Measurements from ENCODE around the gene MRC2.
"Not testable (repeated sequence)": the region's sequence is repeated elsewhere in the genome, so short reads cannot be mapped to it uniquely, and the experiment has no call there.

Gene MRC2

GRCh38 chr17:62696726-62697490 is 69.4 kb downstream of the MRC2 start:
- DNase-seq (ENCODE audit: low read depth in 4 of 4, low spot score in 1 of 4), result no peak

DNA sequence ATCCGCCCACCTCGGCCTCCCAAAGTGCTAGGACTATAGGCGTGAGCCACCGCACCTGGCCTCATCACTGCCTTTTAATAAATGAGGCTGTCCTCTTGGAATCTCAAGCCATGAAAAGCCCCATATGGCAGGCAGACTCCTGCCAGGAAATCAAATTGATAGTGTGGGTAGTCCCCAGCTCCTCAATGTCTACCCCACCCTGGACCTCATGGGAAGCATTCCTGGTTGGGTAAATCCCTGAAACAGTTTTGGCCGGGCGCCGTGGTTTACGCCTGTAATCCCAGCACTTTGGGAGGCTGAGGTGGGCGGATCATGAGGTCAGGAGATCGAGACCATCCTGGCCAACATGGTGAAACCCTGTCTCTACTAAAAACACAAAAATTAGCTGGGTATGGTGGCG is 71.0 kb downstream of the MRC2 start:
- DNase-seq (ENCODE audit: low read depth in 4 of 4, low spot score in 1 of 4), result not testable (repeated sequence)

GRCh38 chr17:62700964-62701705 is 73.7 kb downstream of the MRC2 start:
- no peak for DNase-seq (ENCODE audit: low read depth in 4 of 4, low spot score in 1 of 4)

- DNase-seq (ENCODE audit: low read depth in 4 of 4, low spot score in 1 of 4), result no peak
Observed at GRCh38 chr17:62701706-62702085, 74.2 kb downstream of the MRC2 start.

GRCh38 chr17:62702746-62703260 is 75.3 kb downstream of the MRC2 start:
- DNase-seq (ENCODE audit: low read depth in 4 of 4, low spot score in 1 of 4), result no peak

DNA sequence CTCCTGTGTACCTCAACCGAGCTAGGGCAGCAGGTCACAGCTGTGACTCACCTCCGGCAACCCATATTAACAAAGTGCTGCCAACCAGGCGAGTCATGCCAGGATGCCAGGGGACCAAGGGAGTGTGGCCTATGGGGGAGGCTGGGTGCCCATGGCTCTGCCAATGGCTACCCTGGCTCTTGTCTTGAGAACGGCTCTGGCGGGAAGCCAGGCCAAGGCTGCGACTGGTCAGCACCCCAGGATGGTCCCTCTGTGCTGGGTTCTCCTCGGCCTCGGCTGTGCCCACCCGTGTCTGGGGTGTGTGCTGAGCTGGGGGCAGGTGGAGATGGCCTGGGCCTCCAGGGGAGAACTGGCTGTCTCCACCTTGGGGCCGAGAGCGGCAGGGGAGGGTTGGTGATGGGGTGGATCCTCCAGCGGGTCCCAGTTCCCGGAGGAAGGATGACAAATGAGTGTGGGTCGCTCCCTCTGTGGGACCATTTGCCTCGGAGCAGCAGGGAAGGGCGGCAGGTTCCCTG is 75.8 kb downstream of the MRC2 start:
- no peak for DNase-seq (ENCODE audit: low read depth in 4 of 4, low spot score in 1 of 4)

- peak; percentile 40 to 55 (median 53) for DNase-seq (ENCODE audit: low read depth in 4 of 4, low spot score in 1 of 4)
Observed at GRCh38 chr17:62703776-62704380, 76.4 kb downstream of the MRC2 start.

DNA sequence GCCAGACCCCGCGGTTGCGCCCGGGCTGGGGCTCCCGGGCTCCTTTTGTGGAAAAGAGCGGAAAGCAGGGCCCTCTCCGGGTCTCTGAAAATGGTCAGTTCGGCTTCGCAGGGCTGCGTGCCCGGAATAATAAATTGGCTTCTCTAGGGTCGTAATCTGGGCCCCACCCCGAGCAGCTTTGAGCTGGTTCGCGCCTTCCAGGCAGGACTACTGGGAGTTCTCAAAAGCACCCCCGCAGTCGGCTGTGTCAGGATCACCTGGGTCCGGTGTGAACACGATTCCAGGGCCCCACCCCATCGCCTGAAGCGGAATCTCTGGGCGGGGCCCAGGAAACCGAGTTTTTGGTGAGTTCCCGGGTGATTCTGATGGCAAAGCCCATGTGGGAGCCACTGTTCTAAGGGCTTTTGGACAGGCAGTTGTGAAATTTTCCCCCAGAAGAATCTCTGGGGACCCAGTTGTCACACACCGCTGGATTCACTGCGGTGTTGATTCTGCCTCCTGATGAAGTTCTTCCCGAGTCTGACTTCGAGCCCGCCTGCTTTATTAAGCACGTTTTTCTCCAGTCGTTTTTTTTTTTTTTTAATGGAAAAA is 77.0 kb downstream of the MRC2 start:
- no peak for DNase-seq (ENCODE audit: low read depth in 4 of 4, low spot score in 1 of 4)

- no peak for DNase-seq (ENCODE audit: low read depth in 4 of 4, low spot score in 1 of 4)
Observed at GRCh38 chr17:62705156-62705777, 77.8 kb downstream of the MRC2 start.

- DNase-seq (ENCODE audit: low read depth in 4 of 4, low spot score in 1 of 4), result no peak
Observed at GRCh38 chr17:62705778-62706597, 78.5 kb downstream of the MRC2 start.

DNA sequence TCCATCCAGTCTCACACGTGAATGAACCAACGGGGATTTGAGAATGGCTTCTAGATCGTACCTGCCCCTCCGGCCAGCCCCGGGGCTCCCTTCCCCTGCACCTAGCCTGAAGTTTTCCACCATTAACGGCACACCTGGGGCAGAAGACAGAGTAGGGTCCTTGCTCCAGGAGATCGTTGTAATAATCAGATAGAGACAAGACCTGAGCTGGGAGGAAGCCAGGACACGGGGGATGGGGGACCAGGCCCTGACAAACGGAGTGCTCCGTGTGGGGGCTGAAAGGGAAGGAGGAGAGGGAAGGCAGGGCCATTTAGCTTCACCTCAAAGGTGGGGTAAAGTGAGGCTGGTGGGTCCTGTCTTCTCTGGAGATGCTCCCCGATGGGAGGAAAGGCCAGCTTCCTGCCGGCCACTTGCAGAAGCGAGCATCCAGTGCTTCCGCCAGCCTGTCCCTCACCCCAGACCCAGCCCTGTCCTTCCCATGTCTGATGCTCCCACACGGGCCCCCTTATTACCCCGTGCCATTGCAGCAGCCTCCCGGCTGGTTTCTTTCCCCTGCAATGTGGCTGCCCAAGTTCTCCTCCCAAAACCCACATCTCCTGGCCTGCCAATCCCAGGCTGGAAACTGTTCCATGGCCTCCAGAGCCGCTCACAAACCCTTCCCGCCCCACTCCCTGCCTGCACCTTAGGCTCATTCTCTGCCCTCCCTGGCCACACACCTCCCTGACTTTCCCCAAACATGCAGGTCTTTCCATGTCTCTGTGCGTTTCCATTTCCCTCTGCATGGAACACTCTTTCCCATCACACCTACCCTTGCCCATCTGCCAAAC is 79.3 kb downstream of the MRC2 start:
- DNase-seq (ENCODE audit: low read depth in 4 of 4, low spot score in 1 of 4), result no peak

DNA sequence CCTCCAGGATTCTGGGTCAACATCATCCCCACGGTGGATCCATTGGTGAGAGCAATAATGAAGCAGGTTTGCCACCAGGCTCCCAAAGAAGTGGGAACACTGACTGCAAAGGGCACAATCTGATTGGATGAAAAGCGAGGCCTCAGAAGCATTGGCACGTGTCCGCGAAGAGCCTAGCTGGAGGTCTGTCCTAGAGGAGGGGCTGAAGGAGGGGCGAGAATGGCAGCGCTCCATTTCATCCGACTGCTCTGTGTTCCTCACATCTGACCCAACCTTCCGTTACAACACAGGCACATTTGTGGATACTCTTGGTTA is 79.9 kb downstream of the MRC2 start:
- no peak for DNase-seq (ENCODE audit: low read depth in 4 of 4, low spot score in 1 of 4)

- DNase-seq (ENCODE audit: low read depth in 4 of 4, low spot score in 1 of 4), result no peak
Observed at GRCh38 chr17:62708587-62708986, 81.1 kb downstream of the MRC2 start.

DNA sequence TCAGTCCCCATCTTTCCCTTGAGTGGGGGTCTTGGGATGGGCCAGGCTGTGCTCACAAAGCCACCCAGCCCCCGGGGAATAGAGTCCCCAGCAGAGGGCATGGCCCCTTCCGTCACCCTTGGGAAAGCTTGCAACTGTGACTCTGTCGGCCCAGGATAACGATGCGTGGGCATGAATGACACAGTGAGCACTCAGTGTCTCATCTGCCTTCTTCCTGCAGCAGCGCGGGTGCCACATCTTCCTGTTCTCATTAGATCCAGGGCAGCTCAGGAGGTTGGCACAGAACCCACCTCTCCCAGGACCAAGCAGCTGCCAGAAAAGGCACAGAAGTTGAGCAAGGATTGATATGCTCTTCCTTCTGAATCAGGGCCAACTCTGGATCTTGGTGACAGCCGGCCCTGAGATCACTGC is 84.7 kb downstream of the MRC2 start:
- no peak for DNase-seq (ENCODE audit: low read depth in 4 of 4, low spot score in 1 of 4)

GRCh38 chr17:62713086-62713881 is 85.8 kb downstream of the MRC2 start:
- DNase-seq (ENCODE audit: low read depth in 4 of 4, low spot score in 1 of 4), result no peak

DNA sequence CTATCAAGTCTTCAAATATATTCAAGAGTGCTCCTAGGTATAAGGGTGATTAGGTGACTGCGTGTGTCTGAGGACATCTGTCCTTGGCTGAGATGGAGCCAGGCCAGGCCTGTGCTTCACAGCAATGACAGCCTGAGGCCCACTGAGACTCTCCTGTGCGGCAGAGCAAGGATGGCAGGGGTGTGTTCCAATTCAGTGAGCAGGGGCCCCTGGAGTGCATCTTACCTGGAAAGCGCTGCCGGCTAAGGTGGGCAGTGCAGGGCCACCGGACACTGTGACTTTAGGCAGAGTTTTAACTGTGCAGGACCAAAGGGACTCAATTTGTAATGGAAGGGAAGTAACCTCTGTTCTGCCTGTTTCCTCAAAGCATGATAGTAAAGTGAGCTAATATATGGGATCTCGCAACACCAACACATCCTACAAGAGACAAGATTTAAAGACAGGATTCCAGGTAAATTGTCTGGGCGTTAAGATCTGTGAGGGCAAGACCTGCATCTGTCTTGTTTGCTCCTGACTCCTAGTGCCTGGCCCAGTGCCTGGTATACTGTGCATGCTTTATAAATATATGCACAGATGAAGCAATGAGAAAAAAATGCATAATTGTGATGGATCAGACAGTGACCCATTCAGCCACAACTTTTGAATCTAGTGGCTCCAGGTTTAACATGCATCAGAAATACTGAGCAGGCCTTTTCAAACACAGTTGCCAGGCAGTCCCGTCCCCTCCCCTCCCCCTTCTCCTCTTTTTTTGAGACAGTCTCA is 86.7 kb downstream of the MRC2 start:
- no peak for DNase-seq (ENCODE audit: low read depth in 4 of 4, low spot score in 1 of 4)

GRCh38 chr17:62715882-62716390 is 88.5 kb downstream of the MRC2 start:
- DNase-seq (ENCODE audit: low read depth in 4 of 4, low spot score in 1 of 4), result no peak
